Keratinocyte (primary cell): Measurements from ENCODE around the gene MRGPRF. TPM values are rescaled to one million over a fixed set of nuclear protein-coding genes. Genes with fewer than 3 reads are reported as not detected.

Experiments used
- DNase-seq: peaks from one replicate; pipeline ENCODE4 v3.0.0-alpha.2; 2011; ENCODE audit warnings: low read depth, missing footprints, low spot score
- FAIRE-seq: peaks from 2 replicates; lab custom pipeline; 2011; peaks lifted over from hg19 to GRCh38; lab: Jason Lieb, UNC
- H2AFZ ChIP-seq: 2 replicates; pipeline ENCODE4 v1.6.0; 2012; ENCODE audit warnings: low read length, control low read depth, inconsistent platforms; ENCODE audit not compliant: control insufficient read depth
- H3K27ac ChIP-seq: 2 replicates; pipeline ENCODE4 v1.5.1; 2011; ENCODE audit warnings: low read length; ENCODE audit not compliant: control insufficient read depth, insufficient read depth
- H3K27me3 ChIP-seq: 3 replicates; pipeline ENCODE4 v1.6.0; 2011; ENCODE audit warnings: low read length; ENCODE audit not compliant: control insufficient read depth, insufficient read depth; ENCODE audit errors: extremely low read depth
- H3K36me3 ChIP-seq, 2 experiments: 2 replicates in 1 of 2; 3 replicates in 1 of 2; pipeline ENCODE4 v1.5.1; 2011; ENCODE audit warnings: low read length in 2 of 2, mild to moderate bottlenecking in 1 of 2; ENCODE audit not compliant: control insufficient read depth in 2 of 2, insufficient read depth in 2 of 2; ENCODE audit errors: extremely low read depth in 1 of 2
- H3K4me1 ChIP-seq: 3 replicates; pipeline ENCODE4 v1.5.1; 2011; ENCODE audit warnings: low read length; ENCODE audit not compliant: control insufficient read depth, insufficient read depth; ENCODE audit errors: extremely low read depth
- H3K4me2 ChIP-seq: 3 replicates; pipeline ENCODE4 v1.6.0; 2011; ENCODE audit warnings: low read depth, low read length; ENCODE audit not compliant: control insufficient read depth, insufficient read depth; ENCODE audit errors: extremely low read depth
- H3K4me3 ChIP-seq, 3 experiments: fragments of 200-600 bp in 1 of 3; sonication (generic) in 1 of 3; 2 replicates in 2 of 3; 3 replicates in 1 of 3; pipeline ENCODE4 v1.5.1; 2011 to 2016; ENCODE audit warnings: low read length in 3 of 3, mild to moderate bottlenecking in 3 of 3, control low read depth in 2 of 3, inconsistent platforms in 1 of 3, low read depth in 1 of 3, mixed read lengths in 1 of 3, mixed run types in 1 of 3, moderate library complexity in 1 of 3; ENCODE audit not compliant: control insufficient read depth in 2 of 3, insufficient read depth in 2 of 3; ENCODE audit errors: extremely low read depth in 1 of 3
- H3K79me2 ChIP-seq: 2 replicates; pipeline ENCODE4 v1.6.0; 2012; ENCODE audit warnings: low read length; ENCODE audit not compliant: control insufficient read depth, insufficient read depth
- H3K9ac ChIP-seq: 3 replicates; pipeline ENCODE4 v1.6.0; 2011; ENCODE audit warnings: low read length; ENCODE audit not compliant: control insufficient read depth, insufficient read depth; ENCODE audit errors: extremely low read depth
- H3K9me1 ChIP-seq: 3 replicates; pipeline ENCODE4 v1.6.0; 2011; ENCODE audit warnings: low read length; ENCODE audit not compliant: control insufficient read depth, insufficient read depth; ENCODE audit errors: extremely low read depth
- H3K9me3 ChIP-seq: 2 replicates; pipeline ENCODE4 v1.5.1; 2012; ENCODE audit warnings: low read depth, low read length; ENCODE audit not compliant: control insufficient read depth
- H4K20me1 ChIP-seq: 3 replicates; pipeline ENCODE4 v1.6.0; 2011; ENCODE audit warnings: low read length; ENCODE audit not compliant: control insufficient read depth, insufficient read depth; ENCODE audit errors: extremely low read depth
- CTCF ChIP-seq, 3 experiments: IDR thresholded peaks in 1 of 3; conservative IDR thresholded peaks in 1 of 3; optimal IDR thresholded peaks in 1 of 3; 2 replicates in 2 of 3; 3 replicates in 1 of 3; pipeline versions ENCODE3 to v1.5.1; 2011; ENCODE audit warnings: low read length in 3 of 3, mild to moderate bottlenecking in 3 of 3, moderate library complexity in 2 of 3, control low read depth in 1 of 3, inconsistent platforms in 1 of 3; ENCODE audit not compliant: insufficient read depth in 2 of 3; ENCODE audit errors: extremely low read depth in 1 of 3
- EZH2 ChIP-seq: IDR thresholded peaks from one replicate; pipeline ENCODE4 v1.6.1; 2012; ENCODE audit warnings: inconsistent platforms, mild to moderate bottlenecking, low read length, moderate library complexity
- dilution Hi-C: fragments of 300-500 bp; cut with MboI; formaldehyde crosslinking; loops from one replicate; pipeline ENCODE4 v1.7.0; 2020; ENCODE audit warnings: low sequenced_read_pairs; ENCODE audit not compliant: extremely low pct_ligation_motif_present
- polyA plus RNA-seq, 5 experiments: library from polyadenylated mRNA; depleted of rRNA in 3 of 5; stranded (reverse) in 3 of 5; stranded (forward) in 1 of 5; unstranded in 1 of 5; fragments of >200 nt; gene quantifications; 1 replicate in 1 of 5; 2 replicates in 3 of 5; 3 replicates in 1 of 5; pipeline versions ENCODE4 v1.2.1 to v1.2.3, GENCODE V29; 2011 to 2012; ENCODE audit warnings: missing spikeins in 2 of 5, low read depth in 1 of 5, low replicate concordance in 1 of 5

Gene MRGPRF
- polyA plus RNA-seq, 1 donor (not counting 4 experiments of a cell fraction or from before 2014, with no cell fraction given) = not detected

DNA sequence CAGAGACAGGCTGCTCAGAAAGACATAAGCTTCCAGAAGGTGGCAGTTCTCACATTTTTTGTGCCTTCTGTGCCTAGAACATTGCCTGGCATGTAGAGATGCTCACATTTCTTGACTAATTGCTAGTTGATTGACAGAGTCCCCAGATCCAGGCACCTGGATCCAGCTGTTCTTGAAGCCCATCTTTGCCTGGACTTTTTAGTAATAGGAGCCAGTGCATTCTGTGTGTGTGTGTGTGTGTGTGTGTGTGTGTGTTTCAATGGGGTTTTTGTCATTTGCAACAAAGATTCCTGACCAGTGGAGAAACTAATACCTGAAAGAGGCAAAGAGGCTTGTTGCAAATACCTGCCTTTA lies 15.1 kb downstream of the MRGPRF start:
- H3K4me3 ChIP-seq = no peak overlapping the region
- no peaks in the 10 kb centered on the region for H3K36me3 ChIP-seq
- DNase-seq (no peak), FAIRE-seq (no peak)
- dilution Hi-C loops = no loop called here
- H3K9me1 ChIP-seq = no peaks in the 10 kb centered on the region
- no peak overlapping the region for H3K9ac ChIP-seq
- H3K27me3 ChIP-seq = peaks cover 7% of the 10 kb centered on the region
- peaks cover 3% of the 10 kb centered on the region for H3K4me1 ChIP-seq
- H2AFZ ChIP-seq = no peak overlapping the region
- H3K79me2 ChIP-seq = no peaks in the 10 kb centered on the region
- no peak for TF ChIP-seq EZH2
- TF ChIP-seq CTCF (optimal IDR thresholded peaks at IDR 0.05 in 1 of 3, IDR thresholded peaks at IDR 0.05 in 1 of 3, conservative IDR thresholded peaks at IDR 0.05 in 1 of 3; ENCODE audit: extremely low read depth in 1 of 3, insufficient read depth in 2 of 3, low read length in 3 of 3) = no peak
- H3K4me2 ChIP-seq = no peak overlapping the region
- no peaks in the 10 kb centered on the region for H4K20me1 ChIP-seq
- no peaks in the 10 kb centered on the region for H3K9me3 ChIP-seq
- H3K27ac ChIP-seq = no peak overlapping the region

- no peak overlapping the region for H3K27ac ChIP-seq
- peaks cover 8% of the 10 kb centered on the region for H3K27me3 ChIP-seq
- no peaks in the 10 kb centered on the region for H3K36me3 ChIP-seq
- no peaks in the 10 kb centered on the region for H3K79me2 ChIP-seq
- H3K9me3 ChIP-seq = no peaks in the 10 kb centered on the region
- no peak overlapping the region for H2AFZ ChIP-seq
- H3K9ac ChIP-seq = no peak overlapping the region
- H3K9me1 ChIP-seq = no peaks in the 10 kb centered on the region
- H3K4me3 ChIP-seq = no peak overlapping the region
- no peaks in the 10 kb centered on the region for H4K20me1 ChIP-seq
- DNase-seq (no peak), FAIRE-seq (no peak)
- no peak for TF ChIP-seq CTCF (optimal IDR thresholded peaks at IDR 0.05 in 1 of 3, IDR thresholded peaks at IDR 0.05 in 1 of 3, conservative IDR thresholded peaks at IDR 0.05 in 1 of 3; ENCODE audit: extremely low read depth in 1 of 3, insufficient read depth in 2 of 3, low read length in 3 of 3)
- no peak for TF ChIP-seq EZH2
- dilution Hi-C loops = no loop called here
- no peak overlapping the region for H3K4me2 ChIP-seq
- H3K4me1 ChIP-seq = peaks cover 3% of the 10 kb centered on the region
These were observed 15.7 kb downstream of the MRGPRF start for GRCh38 chr11:68997124-68997994.
